AML-193 (cell line): Measurements from ENCODE around the gene RNF121.

Experiments used
- DNase-seq, 2 experiments: peaks; one replicate each; lab custom pipeline; 2025; lab: John Stamatoyannopoulos, UW

The RNF121 gene

GRCh38 chr11:72006309-72007088, 77.7 kb downstream of the RNF121 start:
- no peak for DNase-seq

GRCh38 chr11:72007089-72007476, 78.2 kb downstream of the RNF121 start:
- DNase-seq: no peak

- DNase-seq: no peak
These were observed 78.7 kb downstream of the RNF121 start for GRCh38 chr11:72007587-72007986.

- no peak for DNase-seq
These were observed 79.9 kb downstream of the RNF121 start for GRCh38 chr11:72008728-72009127.

- no peak for DNase-seq
These were observed 80.3 kb downstream of the RNF121 start for GRCh38 chr11:72009156-72009555.

GRCh38 chr11:72010529-72011233, 81.8 kb downstream of the RNF121 start:
- DNase-seq: no peak

GRCh38 chr11:72012091-72012630, 83.3 kb downstream of the RNF121 start:
- no peak for DNase-seq

- DNase-seq: no peak
These were observed 84.3 kb downstream of the RNF121 start for GRCh38 chr11:72012897-72013721.

- no peak for DNase-seq
These were observed 85.2 kb downstream of the RNF121 start for GRCh38 chr11:72013765-72014711.

GRCh38 chr11:72014761-72015320, 86.0 kb downstream of the RNF121 start:
- DNase-seq: no peak

GRCh38 chr11:72015511-72016061, 86.7 kb downstream of the RNF121 start:
- peak in 1 of 2 experiments; percentile 34 for DNase-seq

GRCh38 chr11:72018171-72018570, 89.3 kb downstream of the RNF121 start:
- no peak for DNase-seq

- no peak for DNase-seq
These were observed 94.5 kb downstream of the RNF121 start for GRCh38 chr11:72023335-72023734.

- no peak for DNase-seq
These were observed 95.4 kb downstream of the RNF121 start for GRCh38 chr11:72024069-72024754.

GRCh38 chr11:72026090-72026489, 97.2 kb downstream of the RNF121 start:
- DNase-seq: no peak

- DNase-seq: no peak
These were observed 101.7 kb downstream of the RNF121 start for GRCh38 chr11:72030472-72031045.

- DNase-seq: no peak
These were observed 107.8 kb downstream of the RNF121 start for GRCh38 chr11:72036687-72037086.

- DNase-seq: no peak
These were observed 108.9 kb downstream of the RNF121 start for GRCh38 chr11:72037554-72038311.

- no peak for DNase-seq
These were observed 109.6 kb downstream of the RNF121 start for GRCh38 chr11:72038491-72038890.
